A673 (cell line): ENCODE results near the gene DNAJC1. TPM values are rescaled to one million over a fixed set of nuclear protein-coding genes. Genes with fewer than 3 reads are reported as not detected.

Source experiments
- BruUV-seq: library from RNA; stranded (reverse); fragments of 400-500 nt; replicated peaks from 2 replicates; lab custom pipeline; 2021; lab: Mats Ljungman, UMichigan
- CTCF ChIA-PET: fragments of 300-600 bp; sonication (Branson Sonifier 250); formaldehyde crosslinking; loops from one replicate; lab custom pipeline; 2022; ENCODE audit warnings: antibody characterized with exemption; lab: Charles Lee
- POLR2A ChIA-PET: fragments of 300-600 bp; sonication (Branson Sonifier 250); formaldehyde crosslinking; loops from one replicate; lab custom pipeline; 2022; ENCODE audit warnings: antibody characterized with exemption; ENCODE audit not compliant: low non-redundant PET; lab: Charles Lee
- DNase-seq: peaks from one replicate; pipeline ENCODE4 v3.0.0-alpha.2; 2015; ENCODE audit warnings: low spot score
- H3K27ac ChIP-seq: fragments of 200-600 bp; sonication (generic); 2 replicates; pipeline ENCODE4 v1.5.1; 2016; ENCODE audit warnings: mixed run types, low read depth, mild to moderate bottlenecking, mixed read lengths, antibody characterized with exemption, low read length; ENCODE audit not compliant: poor library complexity, severe bottlenecking
- H3K27me3 ChIP-seq: fragments of 200-600 bp; sonication (generic); replicated peaks from 2 replicates; pipeline ENCODE4 v1.6.1; 2017; ENCODE audit warnings: mixed run types, low read depth, mild to moderate bottlenecking, mixed read lengths, antibody characterized with exemption, low read length; ENCODE audit not compliant: insufficient read depth, poor library complexity
- H3K36me3 ChIP-seq: fragments of 200-600 bp; sonication (generic); 2 replicates; pipeline ENCODE4 v1.6.1; 2016; ENCODE audit warnings: mixed run types, mild to moderate bottlenecking, mixed read lengths, antibody characterized with exemption, low read length; ENCODE audit not compliant: insufficient read depth, poor library complexity, severe bottlenecking
- H3K4me1 ChIP-seq: fragments of 200-600 bp; sonication (generic); 2 replicates; pipeline ENCODE4 v1.6.1; 2017; ENCODE audit warnings: mixed run types, mild to moderate bottlenecking, mixed read lengths, antibody characterized with exemption, low read length; ENCODE audit not compliant: insufficient read depth, poor library complexity, severe bottlenecking
- H3K4me3 ChIP-seq: fragments of 200-600 bp; sonication (generic); 2 replicates; pipeline ENCODE4 v1.5.1; 2016; ENCODE audit warnings: low read depth, mixed run types, mild to moderate bottlenecking, mixed read lengths, low read length; ENCODE audit not compliant: poor library complexity, severe bottlenecking
- H3K9me3 ChIP-seq: fragments of 200-600 bp; sonication (generic); 2 replicates; pipeline ENCODE4 v1.6.1; 2016; ENCODE audit warnings: mixed run types, low read depth, mild to moderate bottlenecking, mixed read lengths, antibody characterized with exemption, low read length; ENCODE audit not compliant: poor library complexity, severe bottlenecking
- CTCF ChIP-seq: fragments of 300-800, 200-600 bp; sonication (generic); conservative IDR thresholded peaks from 2 replicates; pipeline ENCODE4 v1.5.1; 2017; ENCODE audit warnings: low read depth, mild to moderate bottlenecking, antibody characterized with exemption, low read length, moderate library complexity, mixed read lengths
- EZH2 ChIP-seq: fragments of 200-600 bp; sonication (generic); IDR thresholded peaks from 2 replicates; pipeline ENCODE4 v1.6.1; 2017; ENCODE audit warnings: borderline replicate concordance, low read depth, mild to moderate bottlenecking, mixed read lengths, antibody characterized with exemption, low read length; ENCODE audit not compliant: poor library complexity, severe bottlenecking
- intact Hi-C: fragments of 100-400 bp; cut with micrococcal nuclease; formaldehyde crosslinking; loops from one replicate; pipeline ENCODE4 v1.10.0; 2022; ENCODE audit not compliant: unreplicated experiment
- total RNA-seq: library from RNA; stranded (reverse); gene quantifications from 2 replicates; pipeline ENCODE4 v1.2.3, GENCODE V29; 2021

The DNAJC1 gene
- total RNA-seq, 1 experiment from 2014 or later: 21.2 TPM

DNA sequence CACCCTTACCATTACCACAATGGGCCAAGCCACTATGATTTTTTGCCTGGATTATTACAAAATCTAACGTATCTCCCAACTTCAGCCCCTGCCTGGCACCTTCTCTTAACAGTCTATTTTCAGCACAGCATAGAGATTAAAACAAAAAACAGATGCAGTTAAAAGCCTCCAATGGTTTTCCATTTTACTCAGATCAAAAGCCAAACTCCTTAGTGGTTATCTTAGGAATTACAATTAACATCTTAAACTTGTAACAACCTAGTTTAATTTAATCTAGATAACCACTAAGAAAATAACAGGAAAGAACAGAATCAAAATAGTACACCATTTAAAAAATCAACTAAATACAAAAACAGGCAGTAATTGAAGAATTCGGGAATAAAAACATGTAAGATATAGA lies 43.5 kb downstream of the DNAJC1 start:
- Histone ChIP-seq H3K4me3 (no peak overlapping the region), H3K9me3 (peaks cover 5% of the 10 kb centered on the region), H3K4me1 (no peaks in the 10 kb centered on the region), H3K27me3 (no peaks in the 10 kb centered on the region), H3K27ac (no peak overlapping the region), H3K36me3 (no peaks in the 10 kb centered on the region)
- ChIA-PET POLR2A (no interaction called here), CTCF (no interaction called here)
- intact Hi-C loops: loop anchor here (10.0 kb wide), 1 partner anchor 225 kb away; no protein-coding TSS in a partner anchor
- no TSS peak for BruUV-seq
- TF ChIP-seq CTCF (0 out of 2 replicates have a peak, but pooled peaks have one; percentile 19), EZH2 (no peak)
- DNase-seq: no peak

- intact Hi-C loops: loop anchor here (10.0 kb wide), 1 partner anchor 220 kb away; no protein-coding TSS in a partner anchor
- no peaks in the 10 kb centered on the region for H3K36me3 ChIP-seq
- BruUV-seq: no TSS peak
- CTCF ChIA-PET: interaction anchor here (0.6 kb wide), 1 partner anchor 532 kb away, joined by 5 read pairs; no protein-coding TSS in a partner anchor
- H3K27ac ChIP-seq: no peak overlapping the region
- H3K9me3 ChIP-seq: no peaks in the 10 kb centered on the region
- peaks cover 14% of the 10 kb centered on the region for H3K4me1 ChIP-seq
- no peak overlapping the region for H3K4me3 ChIP-seq
- no peak for DNase-seq
- no peak for TF ChIP-seq EZH2
- no peak for TF ChIP-seq CTCF
- no peaks in the 10 kb centered on the region for H3K27me3 ChIP-seq
- POLR2A ChIA-PET: no interaction called here
Measured at GRCh38 chr10:21954690-21955089, 48.8 kb downstream of the DNAJC1 start.

DNA sequence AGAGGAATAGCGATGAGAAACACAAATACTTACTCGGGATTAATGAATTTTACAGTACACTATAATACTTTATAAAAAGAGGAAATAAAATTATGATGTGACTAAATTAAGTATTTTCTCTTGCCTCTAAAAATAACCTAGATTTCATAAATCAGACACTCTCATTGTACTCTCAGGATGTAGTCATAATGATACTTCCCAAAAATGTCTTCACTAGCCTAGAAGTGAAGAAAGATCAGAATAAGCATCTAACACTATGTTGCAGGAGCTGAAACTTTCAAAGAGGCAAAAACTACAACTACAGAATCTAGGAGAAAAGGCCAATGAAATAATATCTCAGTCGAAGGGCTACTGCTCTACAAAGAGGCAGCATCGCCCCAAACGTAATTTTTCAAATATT lies 49.4 kb downstream of the DNAJC1 start:
- Histone ChIP-seq H3K4me3 (no peak overlapping the region), H3K4me1 (peaks cover 14% of the 10 kb centered on the region), H3K27ac (no peak overlapping the region), H3K36me3 (no peaks in the 10 kb centered on the region), H3K27me3 (no peaks in the 10 kb centered on the region), H3K9me3 (no peaks in the 10 kb centered on the region)
- DNase-seq: no peak
- no peak for TF ChIP-seq CTCF
- TF ChIP-seq EZH2: no peak
- BruUV-seq: no TSS peak
- CTCF ChIA-PET: interaction anchor here (0.6 to 0.7 kb wide), 2 partner anchors 15 to 531 kb away, joined by 4 to 5 read pairs; no protein-coding TSS in a partner anchor
- intact Hi-C loops: loop anchor here (10.0 kb wide), 1 partner anchor 219 kb away; no protein-coding TSS in a partner anchor
- POLR2A ChIA-PET: no interaction called here
